Measurements from ENCODE around the gene PARP12.

PARP12 gene

GRCh38 chr7:139991911-139992310 is 70.8 kb downstream of the PARP12 start:
- DNase-seq (ENCODE audit: low read depth in 2 of 2): no peak

- DNase-seq (ENCODE audit: low read depth in 2 of 2): no peak
Observed at GRCh38 chr7:139991269-139991666, 71.5 kb downstream of the PARP12 start.

DNA sequence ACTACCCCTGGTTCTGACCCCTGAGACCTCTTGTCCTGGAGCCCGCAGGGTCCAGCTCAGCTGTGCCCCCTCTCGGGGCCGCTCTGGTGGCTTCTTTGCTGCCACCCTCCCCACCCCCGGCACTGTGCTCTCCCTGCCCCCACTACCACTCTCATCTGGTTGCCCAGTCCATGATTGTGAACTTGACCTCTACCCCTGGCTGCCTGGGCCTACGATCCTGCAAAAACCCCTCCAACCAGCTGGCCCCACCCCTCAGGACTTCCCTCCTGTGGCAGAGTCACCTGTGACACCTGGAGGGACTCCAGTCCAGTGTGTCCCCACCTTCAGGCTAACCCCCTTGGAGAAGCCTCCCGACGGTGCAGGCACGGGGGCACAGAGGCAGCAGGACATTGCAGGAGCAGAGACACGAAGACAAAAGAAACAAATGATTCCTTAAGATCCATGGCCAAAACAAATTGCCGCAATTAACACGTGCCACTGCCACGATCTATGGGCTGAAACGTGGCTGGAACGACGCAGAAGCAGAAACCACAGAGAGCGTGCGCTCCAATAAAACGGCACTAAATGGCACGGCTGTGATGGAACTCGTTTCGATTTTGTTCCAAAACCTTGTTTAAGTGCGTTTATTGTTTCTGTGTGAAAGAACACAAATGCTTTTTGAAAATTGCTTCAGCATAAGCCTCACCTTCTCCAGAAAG is 72.0 kb downstream of the PARP12 start:
- DNase-seq (ENCODE audit: low read depth in 2 of 2): no peak

DNA sequence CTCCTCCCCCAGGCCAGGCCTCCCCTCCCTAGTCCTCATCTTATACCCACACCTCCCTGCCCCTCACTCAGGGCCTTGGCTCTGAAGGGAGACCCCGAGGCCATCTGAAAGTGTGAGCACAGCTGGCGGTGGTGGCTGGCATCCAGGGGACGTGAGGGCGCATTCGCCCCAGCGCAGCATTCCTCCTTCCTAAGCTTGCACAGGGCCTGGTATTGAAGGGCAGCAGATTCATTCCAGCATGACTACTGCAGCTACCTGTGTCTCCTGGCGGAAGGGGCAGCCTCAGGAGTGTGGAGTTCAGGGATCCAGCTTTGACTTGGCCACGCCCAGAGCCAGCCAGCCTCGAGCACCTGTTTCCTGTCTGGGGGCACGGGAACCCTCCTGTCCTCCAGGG is 72.6 kb downstream of the PARP12 start:
- no peak for DNase-seq (ENCODE audit: low read depth in 2 of 2)

GRCh38 chr7:139989366-139990141 is 73.2 kb downstream of the PARP12 start:
- no peak for DNase-seq (ENCODE audit: low read depth in 2 of 2)

DNA sequence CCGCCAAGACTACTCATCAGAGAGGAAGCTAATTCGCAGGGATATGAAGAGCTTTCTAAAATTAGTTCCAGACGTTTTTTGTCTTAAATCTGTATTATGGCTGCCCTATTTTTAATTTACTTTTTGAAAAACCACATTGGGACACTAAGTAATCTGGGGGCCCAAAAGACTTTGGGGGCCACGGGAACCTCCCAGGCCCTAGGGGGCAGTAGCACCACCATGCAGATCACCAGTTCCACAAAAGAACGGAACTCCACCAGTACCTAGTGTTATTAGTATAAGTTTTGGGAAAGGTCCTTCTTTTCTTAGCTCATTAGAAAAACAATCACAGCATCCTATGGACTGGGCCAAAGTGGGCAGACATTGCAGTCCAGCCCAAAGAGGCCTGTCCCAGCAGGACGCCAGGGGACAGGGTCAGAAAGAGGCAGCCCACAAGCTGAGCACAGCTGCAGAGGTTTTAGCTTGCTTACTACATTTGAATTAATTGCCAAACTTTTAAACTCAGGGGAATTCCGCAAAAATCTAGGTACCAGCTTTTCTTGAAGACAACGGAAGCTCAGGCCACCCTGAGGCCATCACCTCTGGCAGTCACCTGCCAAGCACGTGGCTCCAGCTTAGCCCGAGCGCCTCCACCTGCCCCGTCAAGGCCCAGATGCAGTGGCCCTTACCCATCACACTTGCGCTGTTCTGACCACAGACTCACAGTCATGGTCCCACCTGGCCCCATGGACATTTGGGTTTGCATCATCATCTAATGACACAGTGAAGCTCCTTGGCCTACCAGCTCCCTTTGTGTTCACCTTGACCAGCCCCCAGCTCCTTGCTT is 74.8 kb downstream of the PARP12 start:
- DNase-seq (ENCODE audit: low read depth in 2 of 2): no peak

GRCh38 chr7:139985811-139986210 is 76.9 kb downstream of the PARP12 start:
- DNase-seq (ENCODE audit: low read depth in 2 of 2): no peak

- no peak for DNase-seq (ENCODE audit: low read depth in 2 of 2)
Observed at GRCh38 chr7:139984642-139985539, 77.9 kb downstream of the PARP12 start.

- no peak for DNase-seq (ENCODE audit: low read depth in 2 of 2)
Observed at GRCh38 chr7:139982927-139983920, 79.5 kb downstream of the PARP12 start.

DNA sequence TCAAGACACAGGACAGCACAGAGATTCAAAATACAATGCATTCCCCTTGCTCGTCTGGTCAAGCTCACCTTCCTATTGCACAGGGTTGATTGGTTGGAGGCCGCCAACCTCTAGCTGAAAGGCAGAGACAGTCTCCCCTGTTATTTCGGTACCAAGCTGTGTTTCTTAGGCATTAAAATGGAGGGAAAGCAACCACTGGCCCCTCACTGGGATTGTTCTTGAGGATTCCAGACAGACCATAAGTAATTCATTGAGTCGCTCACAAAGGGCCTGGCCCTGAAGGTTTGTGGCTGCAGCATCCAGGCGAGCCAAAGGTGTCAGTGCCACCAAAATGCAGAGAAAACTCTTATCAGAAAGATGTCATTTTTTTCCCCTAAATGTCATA is 81.2 kb downstream of the PARP12 start:
- DNase-seq (ENCODE audit: low read depth in 2 of 2): no peak

DNA sequence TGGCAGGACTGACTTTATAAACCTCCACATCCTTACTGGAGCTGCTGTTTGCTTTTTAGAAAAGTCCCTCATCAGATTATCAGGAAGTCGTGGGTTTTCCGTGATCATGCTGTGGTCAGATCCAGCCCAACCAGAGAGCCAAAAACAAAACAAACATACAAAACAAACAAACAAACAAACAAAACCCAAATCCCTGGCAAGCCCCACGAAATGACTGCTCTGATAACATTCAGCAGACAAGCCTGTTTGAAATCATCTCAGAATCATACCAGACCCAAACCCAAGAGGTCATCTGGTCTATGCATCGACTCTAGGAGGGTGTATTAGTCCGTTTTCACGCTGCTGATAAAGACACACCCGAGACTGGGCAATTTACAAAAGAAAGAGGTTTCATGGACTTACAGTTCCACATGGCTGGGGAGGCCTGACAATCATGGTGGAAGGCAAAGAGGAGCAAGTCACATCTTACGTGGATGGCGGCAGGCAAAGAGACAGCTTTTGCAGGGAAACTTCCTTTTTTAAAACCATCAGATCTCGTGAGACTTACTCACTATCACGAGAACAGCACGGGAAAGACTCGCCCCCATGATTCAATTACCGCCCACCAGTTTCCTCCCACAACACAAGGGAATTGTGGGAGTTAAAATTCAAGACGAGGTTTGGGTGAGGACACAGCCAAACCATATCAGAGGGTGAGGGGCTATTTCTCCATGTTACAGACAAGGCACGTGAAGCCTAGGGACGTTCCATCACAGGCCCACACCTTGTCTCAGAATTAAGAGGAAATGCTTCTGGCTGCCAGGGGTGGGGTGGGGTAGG is 85.7 kb downstream of the PARP12 start:
- no peak for DNase-seq (ENCODE audit: low read depth in 2 of 2)

DNA sequence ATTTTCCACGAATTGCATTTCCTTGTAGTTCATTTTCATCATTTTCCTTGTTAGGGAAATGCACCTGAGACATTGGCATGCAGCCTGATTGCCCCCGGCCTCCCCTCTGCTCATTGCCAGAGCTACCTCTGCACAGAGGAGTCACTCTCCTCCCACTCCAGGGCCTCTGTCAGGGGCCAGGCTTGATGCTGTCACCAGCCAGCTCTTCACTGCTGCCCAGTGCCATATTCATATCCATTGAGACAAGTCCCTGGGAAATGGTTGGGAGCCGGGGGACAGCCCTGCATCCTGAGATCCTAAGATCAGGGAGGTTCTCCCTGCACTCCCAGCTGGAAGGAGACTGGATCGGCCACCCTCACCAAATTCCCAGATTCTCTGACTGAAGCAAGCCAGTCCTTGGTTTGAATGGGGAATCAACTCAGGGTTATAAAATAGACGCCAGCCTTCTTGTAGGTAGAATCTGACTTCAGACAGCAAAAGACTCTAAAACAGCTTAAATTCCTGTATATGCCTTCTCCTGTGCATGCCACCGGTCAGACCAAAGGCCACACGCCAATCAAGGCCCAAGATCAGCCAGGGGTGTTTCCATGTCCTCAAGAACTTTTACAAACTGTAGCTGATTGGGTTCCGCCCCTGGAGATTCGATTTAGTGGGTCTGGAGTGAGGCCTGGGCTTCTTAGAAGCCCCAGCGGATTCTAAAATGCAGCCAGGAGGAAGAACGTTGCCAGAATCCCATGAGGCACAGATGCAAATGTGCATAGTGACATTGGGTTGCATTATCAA is 86.5 kb downstream of the PARP12 start:
- DNase-seq (ENCODE audit: low read depth in 2 of 2): no peak

GRCh38 chr7:139974179-139974811 is 88.5 kb downstream of the PARP12 start:
- no peak for DNase-seq (ENCODE audit: low read depth in 2 of 2)
